Peyer's patch (tissue), 4 donors: ENCODE measurements around the gene TLX2. TPM values are rescaled to one million over a fixed set of nuclear protein-coding genes. Genes with fewer than 3 reads are reported as not detected.
A peak's percentile ranks its signal among the peaks of the same experiment; 100 is the strongest.

Experiments
- DNase-seq, 3 donors: peaks; one replicate each; pipeline ENCODE4 v3.0.0-alpha.2; 2017 to 2019
- H3K27ac ChIP-seq, 4 donors: fragments of 200-600 bp; sonication (generic); one replicate each; pipeline ENCODE4 v1.5.1; 2016 to 2019
- H3K27me3 ChIP-seq, 2 donors: fragments of 200-600 bp; sonication (generic); one replicate each; pipeline ENCODE4 v1.5.1; 2019
- H3K36me3 ChIP-seq, 3 donors: fragments of 200-600 bp; sonication (generic); one replicate each; pipeline ENCODE4 v1.5.1; 2016 to 2019
- H3K4me1 ChIP-seq, 4 donors: fragments of 200-600 bp; sonication (generic); one replicate each; pipeline ENCODE4 v1.5.1; 2016 to 2019
- H3K4me3 ChIP-seq, 4 donors: fragments of 200-600 bp; sonication (generic); 1 replicate in 3 of 4; 2 replicates in 1 of 4; pipeline ENCODE4 v1.5.1; 2016 to 2019; ENCODE audit warnings: mild to moderate bottlenecking in 1 of 4
- H3K9me3 ChIP-seq, 4 donors: fragments of 200-600 bp; sonication (generic); one replicate each; pipeline ENCODE4 v1.5.1; 2016 to 2019; ENCODE audit warnings: mild to moderate bottlenecking in 1 of 4
- CTCF ChIP-seq, 6 experiments: fragments of 450-650 bp in 4 of 6; fragments of 200-600 bp in 2 of 6; sonication (generic) in 1 of 6; IDR thresholded peaks; one replicate each; pipeline ENCODE4 v1.5.1; 2017 to 2019; ENCODE audit warnings: antibody characterized with exemption in 6 of 6, mild to moderate bottlenecking in 3 of 6, moderate library complexity in 1 of 6
- POLR2A ChIP-seq, 2 donors: fragments of 450-650 bp; IDR thresholded peaks; one replicate each; pipeline ENCODE4 v1.5.1; 2017; ENCODE audit warnings: antibody characterized with exemption in 2 of 2, mild to moderate bottlenecking in 2 of 2, moderate library complexity in 2 of 2
- total RNA-seq, 4 donors: library from RNA; depleted of rRNA; stranded (reverse); fragments of >200 nt; gene quantifications; one replicate each; pipeline ENCODE4 v1.1.0, GENCODE V29; 2016

Gene TLX2
- total RNA-seq, 4 donors from 2014 or later = 0.53 to 1.7 (median 1.7) TPM; not detected in 1

- TF ChIP-seq CTCF (IDR thresholded peaks at IDR 0.05) = no peak
- TF ChIP-seq POLR2A (IDR thresholded peaks at IDR 0.05) = no peak
- Histone ChIP-seq H3K4me1 (peaks cover 3 to 29% (median 19%) of the 10 kb centered on the region in 4 donors), H3K27me3 (no peaks in the 10 kb centered on the region), H3K9me3 (no peaks in the 10 kb centered on the region), H3K27ac (no peak overlapping the region), H3K4me3 (no peak overlapping the region), H3K36me3 (peaks cover 0 to 41% (median 0%) of the 10 kb centered on the region in 3 donors)
- DNase-seq = peak in 1 of 3 donors; percentile 5
Measured at GRCh38 chr2:74495440-74495839, 18.8 kb upstream of the TLX2 start.

- peak overlapping the region in 1 of 4 donors; percentile 49 for H3K27ac ChIP-seq
- H3K4me1 ChIP-seq = peaks cover 3 to 38% (median 19%) of the 10 kb centered on the region in 4 donors
- TF ChIP-seq CTCF (IDR thresholded peaks at IDR 0.05) (no peak), POLR2A (IDR thresholded peaks at IDR 0.05) (no peak)
- no peak for DNase-seq
- H3K36me3 ChIP-seq = peaks cover 0 to 23% (median 0%) of the 10 kb centered on the region in 3 donors
- H3K9me3 ChIP-seq = no peaks in the 10 kb centered on the region
- peak overlapping the region in 3 of 4 donors; percentile 50 to 60 (median 53) for H3K4me3 ChIP-seq
- no peaks in the 10 kb centered on the region for H3K27me3 ChIP-seq
Measured at GRCh38 chr2:74496997-74497776, 17.1 kb upstream of the TLX2 start.

- no peaks in the 10 kb centered on the region for H3K27me3 ChIP-seq
- no peaks in the 10 kb centered on the region for H3K9me3 ChIP-seq
- peak overlapping the region; percentile 30 to 60 (median 52) for H3K4me3 ChIP-seq
- peak overlapping the region in 3 of 4 donors; percentile 16 to 49 (median 25) for H3K27ac ChIP-seq
- TF ChIP-seq POLR2A (IDR thresholded peaks at IDR 0.05) = no peak
- TF ChIP-seq CTCF (IDR thresholded peaks at IDR 0.05) = no peak
- DNase-seq = peak in 2 of 3 donors; percentile 68 to 74
- H3K4me1 ChIP-seq = peaks cover 3 to 42% (median 21%) of the 10 kb centered on the region in 4 donors
- H3K36me3 ChIP-seq = peaks cover 0 to 16% (median 0%) of the 10 kb centered on the region in 3 donors
Measured at GRCh38 chr2:74497777-74498499, 16.3 kb upstream of the TLX2 start.

- Histone ChIP-seq H3K36me3 (peaks cover 0 to 8% (median 0%) of the 10 kb centered on the region in 3 donors), H3K27me3 (no peaks in the 10 kb centered on the region), H3K27ac (peak overlapping the region in 3 of 4 donors; percentile 16 to 49 (median 29)), H3K4me1 (peaks cover 3 to 46% (median 26%) of the 10 kb centered on the region in 4 donors), H3K4me3 (peak overlapping the region; percentile 30 to 60 (median 52)), H3K9me3 (no peaks in the 10 kb centered on the region)
- no peak for TF ChIP-seq POLR2A (IDR thresholded peaks at IDR 0.05)
- no peak for TF ChIP-seq CTCF (IDR thresholded peaks at IDR 0.05)
- DNase-seq = peak in 2 of 3 donors; percentile 55 to 70
Measured at GRCh38 chr2:74498500-74499266, 15.6 kb upstream of the TLX2 start.
